KG1 (cell line): Measurements from ENCODE around the gene NOTCH1.

Source experiments
- DNase-seq: peaks from one replicate; lab custom pipeline; 2025; lab: John Stamatoyannopoulos, UW

The NOTCH1 gene

GRCh38 chr9:136517012-136517743 is 28.7 kb downstream of the NOTCH1 start:
- DNase-seq = no peak

GRCh38 chr9:136516191-136516654 is 29.6 kb downstream of the NOTCH1 start:
- DNase-seq = no peak

- no peak for DNase-seq
Observed at GRCh38 chr9:136515276-136515675, 30.6 kb downstream of the NOTCH1 start.

- DNase-seq = no peak
Observed at GRCh38 chr9:136514022-136514714, 31.7 kb downstream of the NOTCH1 start.

- no peak for DNase-seq
Observed at GRCh38 chr9:136513191-136513590, 32.7 kb downstream of the NOTCH1 start.

- DNase-seq = no peak
Observed at GRCh38 chr9:136512651-136513071, 33.2 kb downstream of the NOTCH1 start.

GRCh38 chr9:136511670-136512592 is 33.9 kb downstream of the NOTCH1 start:
- no peak for DNase-seq

- DNase-seq = no peak
Observed at GRCh38 chr9:136511144-136511669, 34.6 kb downstream of the NOTCH1 start.

- no peak for DNase-seq
Observed at GRCh38 chr9:136510561-136510960, 35.3 kb downstream of the NOTCH1 start.

GRCh38 chr9:136509549-136509948 is 36.3 kb downstream of the NOTCH1 start:
- no peak for DNase-seq

- DNase-seq = no peak
Observed at GRCh38 chr9:136508729-136509500, 36.9 kb downstream of the NOTCH1 start.

- no peak for DNase-seq
Observed at GRCh38 chr9:136507992-136508375, 37.9 kb downstream of the NOTCH1 start.

- no peak for DNase-seq
Observed at GRCh38 chr9:136507221-136507991, 38.4 kb downstream of the NOTCH1 start.

- no peak for DNase-seq
Observed at GRCh38 chr9:136506425-136506824, 39.4 kb downstream of the NOTCH1 start.

GRCh38 chr9:136505406-136506403 is 40.1 kb downstream of the NOTCH1 start:
- DNase-seq = no peak

GRCh38 chr9:136504512-136505348 is 41.1 kb downstream of the NOTCH1 start:
- no peak for DNase-seq

- no peak for DNase-seq
Observed at GRCh38 chr9:136502940-136503550, 42.8 kb downstream of the NOTCH1 start.

- no peak for DNase-seq
Observed at GRCh38 chr9:136502196-136502595, 43.7 kb downstream of the NOTCH1 start.
